Middle frontal gyrus (tissue), 1 donor: ENCODE data around the gene RAPGEF4.
A peak's percentile ranks its signal among the peaks of the same experiment; 100 is the strongest.

ENCODE experiments used
- DNase-seq: peaks from one replicate; pipeline ENCODE4 v3.0.0-alpha.2; 2015; ENCODE audit warnings: low spot score; ENCODE audit errors: extremely low spot score

The RAPGEF4 gene

GRCh38 chr2:172994864-172995263, 259.2 kb downstream of the RAPGEF4 start:
- no peak for DNase-seq

DNA sequence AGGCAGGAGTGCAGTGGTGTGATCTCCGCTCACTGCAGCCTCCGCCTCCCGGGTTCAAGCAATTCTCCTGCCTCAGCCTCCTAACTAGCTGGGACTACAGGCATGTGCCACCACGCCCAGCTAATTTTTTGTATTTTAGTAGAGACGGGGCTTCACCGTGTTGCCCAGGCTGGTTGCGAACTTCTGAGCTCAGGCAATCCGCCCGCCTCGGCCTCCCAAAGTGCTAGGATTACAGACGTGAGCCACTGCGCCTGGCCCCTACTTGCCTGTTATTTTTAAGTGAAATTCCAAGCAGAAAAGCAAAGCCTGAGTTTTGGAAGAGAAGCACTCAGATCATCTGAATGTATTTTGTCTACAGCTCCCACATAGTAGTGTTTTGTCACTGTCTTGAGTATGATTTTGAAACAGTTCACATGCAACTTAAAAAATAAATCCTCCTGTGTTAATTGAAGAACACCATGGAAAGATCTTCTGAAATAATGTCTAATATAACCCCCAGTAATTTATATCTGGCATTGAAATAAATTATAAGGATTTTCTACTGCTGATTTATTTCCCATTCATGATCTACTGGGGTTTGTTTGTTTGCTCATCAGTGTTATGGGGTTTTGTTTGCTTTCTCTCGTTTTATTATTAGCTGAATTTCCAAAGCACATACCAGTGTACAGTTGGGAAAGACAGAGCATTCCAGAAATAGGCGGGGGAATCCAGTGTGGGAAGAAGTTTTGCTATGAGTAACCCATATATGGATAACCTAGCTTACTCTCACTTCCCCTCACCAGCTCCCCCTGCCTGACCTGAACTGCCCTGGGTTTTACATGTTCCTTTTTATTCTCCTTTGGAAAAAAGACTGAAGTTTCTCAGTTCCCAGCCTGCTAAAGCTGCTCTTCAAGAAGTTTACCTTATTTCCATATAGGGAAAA, 259.9 kb downstream of the RAPGEF4 start:
- DNase-seq: no peak

DNA sequence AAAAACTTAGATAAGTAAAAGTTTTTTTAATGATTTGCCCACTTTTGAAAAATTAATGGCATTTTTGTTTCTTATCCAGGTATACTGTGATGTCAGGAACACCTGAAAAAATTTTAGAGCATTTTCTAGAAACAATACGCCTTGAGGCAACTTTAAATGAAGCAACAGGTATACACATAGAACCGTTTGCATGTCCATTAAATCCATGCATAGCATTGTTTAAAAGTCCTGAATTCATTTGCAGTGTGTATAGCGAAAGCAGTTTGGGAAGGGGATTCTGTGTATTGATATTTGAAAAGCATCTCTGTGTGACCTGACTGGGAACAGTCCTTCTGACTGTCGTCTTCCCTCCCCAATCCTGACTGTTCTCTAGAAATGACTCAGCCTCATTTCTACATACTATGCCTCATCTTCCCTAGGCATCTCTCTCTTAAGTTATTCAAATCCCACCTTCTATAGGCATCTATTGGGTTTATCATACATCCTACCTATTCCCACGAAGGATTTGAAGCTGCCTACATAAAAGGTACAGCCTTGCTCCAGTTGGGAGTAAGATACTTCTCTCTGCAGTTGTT, 260.8 kb downstream of the RAPGEF4 start:
- no peak for DNase-seq

DNA sequence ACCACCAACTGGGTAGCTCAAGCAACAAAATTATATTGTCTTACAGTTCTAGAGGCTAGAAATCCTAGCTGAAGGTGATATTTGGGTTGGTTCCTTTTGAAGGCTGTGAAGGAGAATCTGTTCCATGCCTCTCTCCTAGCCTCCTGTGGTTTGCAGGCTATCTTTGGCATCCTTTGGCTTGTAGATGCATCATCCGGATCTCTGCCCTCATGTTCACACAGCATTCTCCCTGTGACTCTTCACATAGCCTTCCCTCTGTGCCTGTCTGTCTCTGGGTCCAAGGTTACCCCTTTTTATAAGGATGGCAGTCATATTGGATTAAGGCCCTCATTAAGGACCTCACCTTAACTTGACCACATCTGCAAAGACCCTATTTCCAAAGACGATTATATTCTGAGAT, 261.4 kb downstream of the RAPGEF4 start:
- no peak for DNase-seq

GRCh38 chr2:172998547-172999272, 263.1 kb downstream of the RAPGEF4 start:
- DNase-seq: no peak

DNA sequence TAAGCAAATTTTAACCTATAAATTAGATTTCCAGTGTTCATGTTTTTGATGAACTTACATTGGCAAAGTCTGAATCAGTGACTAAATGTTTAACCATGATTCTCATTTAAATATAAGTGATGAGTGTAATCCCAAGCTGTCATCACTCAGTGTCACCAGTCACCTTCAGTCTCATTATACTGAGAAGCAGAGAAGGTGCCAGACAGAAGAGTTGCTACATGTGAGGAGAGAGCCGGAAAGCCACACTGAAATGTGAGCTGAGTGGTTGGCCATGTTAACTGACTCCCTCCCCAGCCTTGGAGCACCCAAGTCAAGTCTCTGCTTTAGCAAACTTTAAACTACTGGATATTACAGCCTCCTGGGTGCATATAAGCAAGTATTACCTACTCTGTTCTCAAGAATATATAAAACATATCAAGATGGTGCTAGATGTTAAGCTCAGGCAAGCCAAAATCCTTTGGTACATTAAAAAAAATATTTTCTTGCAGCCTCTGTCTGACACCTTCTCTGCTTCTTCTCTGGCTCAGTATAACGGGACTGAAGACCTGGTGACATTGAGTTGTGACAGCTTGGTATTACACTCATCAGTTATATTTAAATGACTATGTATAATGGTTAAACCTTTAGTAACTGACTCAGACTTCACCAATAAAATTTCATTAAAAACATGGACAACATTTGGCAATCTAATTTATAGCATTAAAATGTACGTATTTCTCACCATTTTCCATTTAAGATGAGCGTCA, 264.2 kb downstream of the RAPGEF4 start:
- no peak for DNase-seq

- no peak for DNase-seq
Observed at GRCh38 chr2:173001664-173002604, 266.3 kb downstream of the RAPGEF4 start.

DNA sequence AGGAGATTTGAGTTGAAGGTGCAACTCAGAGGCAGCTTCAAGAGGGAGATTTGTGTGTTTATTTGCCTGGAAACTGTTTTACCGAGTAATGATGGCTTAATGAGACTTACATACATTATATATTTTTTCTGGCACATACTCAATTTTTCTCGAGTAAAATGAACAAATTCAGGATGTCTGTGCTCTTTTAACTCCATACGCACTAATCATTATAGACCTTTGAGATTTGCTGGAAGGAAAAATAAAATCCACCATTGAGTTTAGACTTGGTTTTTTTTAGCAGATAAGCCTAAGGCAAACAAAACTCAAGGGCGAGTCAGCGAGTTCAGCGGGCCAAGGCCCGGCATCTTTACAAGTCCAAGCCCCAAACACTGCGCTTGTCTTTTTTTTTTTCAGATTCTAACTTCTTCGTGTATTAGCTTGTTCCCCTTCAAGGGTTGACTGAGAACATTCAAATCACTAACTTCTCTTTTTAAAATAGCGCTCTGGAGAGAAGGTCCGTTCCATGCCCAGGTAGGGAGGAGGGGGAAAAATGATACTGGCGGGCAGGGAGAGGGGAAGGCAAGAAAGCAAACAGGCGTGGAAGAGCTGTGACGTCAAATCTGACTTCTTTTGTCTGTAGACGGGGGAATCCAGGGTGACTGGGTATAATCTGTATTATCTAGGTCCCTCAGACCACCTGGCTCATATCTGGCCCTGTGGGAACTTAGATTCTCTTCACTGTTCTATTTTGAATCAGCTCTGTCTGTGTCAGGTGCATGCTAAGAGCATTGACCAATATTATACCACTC, 267.3 kb downstream of the RAPGEF4 start:
- DNase-seq: no peak

DNA sequence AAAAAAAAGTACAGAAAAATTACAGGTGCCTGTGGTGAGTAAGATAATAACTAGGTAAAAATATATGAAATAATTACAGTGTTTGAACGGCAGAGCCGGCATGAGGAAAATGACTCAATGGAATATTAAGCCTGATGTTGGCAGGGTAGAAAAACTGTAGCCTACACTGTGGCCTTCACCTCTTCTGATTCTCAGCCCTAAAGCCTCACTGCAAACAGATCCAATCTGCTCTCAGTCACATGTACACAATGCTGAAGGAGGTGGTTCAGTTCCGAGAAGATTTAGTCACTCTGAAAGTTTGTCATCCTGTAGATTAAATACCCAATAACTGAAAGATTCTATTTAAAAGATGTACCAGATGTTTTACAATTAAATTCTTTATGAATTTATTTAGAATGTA, 273.1 kb downstream of the RAPGEF4 start:
- DNase-seq: no peak

DNA sequence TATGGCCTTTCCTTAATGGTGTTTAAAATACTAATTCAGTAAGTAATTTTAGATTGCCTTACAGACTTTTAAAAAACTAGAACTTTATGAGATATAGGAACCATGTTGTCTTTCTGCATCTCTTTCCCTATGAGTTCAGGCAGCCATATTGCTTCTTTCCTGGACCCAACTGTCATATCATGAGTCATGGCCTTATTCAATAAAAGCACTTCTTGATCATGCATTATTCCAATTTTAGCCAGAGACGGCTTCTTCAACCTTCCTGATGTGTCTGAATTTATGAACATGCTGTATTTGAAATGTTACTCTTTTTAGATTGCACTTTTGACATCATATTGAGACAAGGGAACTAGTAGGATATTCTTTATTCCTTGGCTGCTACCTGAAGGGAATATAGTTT, 274.6 kb downstream of the RAPGEF4 start:
- no peak for DNase-seq

DNA sequence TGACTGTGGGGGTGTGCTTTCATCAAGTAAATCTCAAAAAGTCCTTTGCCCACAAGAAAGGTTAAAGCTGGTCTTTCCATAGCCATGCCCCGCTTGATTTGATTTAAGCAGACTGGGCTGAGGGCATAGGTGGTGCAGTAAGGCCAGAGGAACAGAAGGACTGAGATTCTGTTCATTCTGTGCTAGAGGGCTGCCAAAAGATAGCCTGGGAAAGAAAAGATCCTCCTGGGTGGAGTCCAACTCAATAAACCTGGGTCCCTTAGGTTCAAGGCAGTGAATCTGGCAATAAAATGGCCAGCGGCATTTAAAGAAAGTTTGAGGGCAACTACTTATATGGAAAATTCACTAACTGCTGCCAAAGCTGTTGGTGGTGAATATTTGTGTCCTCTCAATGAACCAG, 280.8 kb downstream of the RAPGEF4 start:
- DNase-seq: no peak

- no peak for DNase-seq
Observed at GRCh38 chr2:173017646-173018420, 282.2 kb downstream of the RAPGEF4 start.

- DNase-seq: no peak
Observed at GRCh38 chr2:173019755-173020154, 284.1 kb downstream of the RAPGEF4 start.

- no peak for DNase-seq
Observed at GRCh38 chr2:173021939-173022371, 286.3 kb downstream of the RAPGEF4 start.

- DNase-seq: no peak
Observed at GRCh38 chr2:173023718-173024117, 288.1 kb downstream of the RAPGEF4 start.

DNA sequence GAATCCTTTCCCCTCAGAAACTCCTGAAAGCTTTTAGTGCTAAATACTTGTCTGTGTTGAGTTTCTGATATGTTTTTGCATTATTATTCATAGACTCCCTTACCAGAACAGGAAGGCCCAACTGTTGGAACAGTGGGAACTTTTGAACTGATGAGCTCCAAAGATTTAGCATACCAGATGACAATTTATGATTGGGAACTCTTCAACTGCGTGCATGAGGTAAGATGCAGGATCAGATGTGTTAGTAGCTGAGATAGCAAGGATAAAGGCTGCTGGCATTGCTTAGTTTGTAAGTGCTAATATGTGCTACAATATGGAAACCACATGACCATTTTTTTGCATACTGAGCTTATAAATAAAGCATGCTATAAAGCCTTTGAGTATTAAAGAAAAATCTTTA, 290.8 kb downstream of the RAPGEF4 start:
- no peak for DNase-seq

GRCh38 chr2:173027181-173028128, 291.8 kb downstream of the RAPGEF4 start:
- DNase-seq: peak; percentile 79

GRCh38 chr2:173028141-173028540, 292.5 kb downstream of the RAPGEF4 start:
- no peak for DNase-seq
